ENCODE data around the gene CFAP43.

GRCh38 chr10:104117839-104118323, 114.3 kb downstream of the CFAP43 start:
- TF ChIP-seq CTCF (IDR thresholded peaks at IDR 0.05) (no peak), EZH2 (IDR thresholded peaks at IDR 0.05; ENCODE audit: borderline replicate concordance, insufficient read depth, low read depth, low read length, poor library complexity, severe bottlenecking) (no peak)
